WTC11 (cell line): ENCODE results near the gene CCDC81. TPM values are rescaled to one million over a fixed set of nuclear protein-coding genes. Genes with fewer than 3 reads are reported as not detected.

Source experiments
- ATAC-seq: fragments of 200-7000 bp; cut with Tn5 transposase; 2 replicates; pipeline ENCODE4 v1.10.0; 2021; ENCODE audit warnings: mild to moderate bottlenecking, moderate library complexity
- CTCF ChIA-PET: fragments of 300-600 bp; sonication (Branson Sonifier 250); formaldehyde crosslinking; loops from one replicate; lab custom pipeline; 2021; ENCODE audit warnings: antibody characterized with exemption; lab: Charles Lee
- POLR2A ChIA-PET: fragments of 350-600 bp; sonication (Branson Sonifier 250); formaldehyde crosslinking; loops from one replicate; lab custom pipeline; 2021; ENCODE audit warnings: antibody characterized with exemption; lab: Charles Lee
- DNase-seq: peaks from one replicate; pipeline ENCODE4 v3.0.0; 2021; ENCODE audit warnings: low spot score
- H3K27ac Mint-ChIP-seq: 2 replicates; pipeline ENCODE4 v1.8.0; 2021; ENCODE audit warnings: mixed read lengths
- H3K27me3 Mint-ChIP-seq: 2 replicates; pipeline ENCODE4 v1.8.0; 2021; ENCODE audit warnings: low read depth, mild to moderate bottlenecking, moderate library complexity, mixed read lengths
- H3K36me3 Mint-ChIP-seq: 2 replicates; pipeline ENCODE4 v1.8.0; 2021; ENCODE audit warnings: mixed read lengths
- H3K4me1 Mint-ChIP-seq: 2 replicates; pipeline ENCODE4 v1.8.0; 2022; ENCODE audit warnings: mixed read lengths
- H3K4me3 Mint-ChIP-seq: 2 replicates; pipeline ENCODE4 v1.8.0; 2021; ENCODE audit warnings: mild to moderate bottlenecking, moderate library complexity, mixed read lengths
- H3K9me3 Mint-ChIP-seq: 2 replicates; pipeline ENCODE4 v1.8.0; 2021; ENCODE audit warnings: mixed read lengths
- AR ChIP-seq: fragments of 250-450 bp; sonication (Bioruptor Pico); IDR thresholded peaks from 2 replicates; pipeline ENCODE4 v1.9.0; 2021; ENCODE audit warnings: mild to moderate bottlenecking
- CREB1 ChIP-seq: sonication (generic); formaldehyde crosslinking; IDR thresholded peaks from 2 replicates; pipeline ENCODE4 v1.8.0; 2023; ENCODE audit warnings: mild to moderate bottlenecking, missing genetic modification reagents
- CREM ChIP-seq: sonication (generic); formaldehyde crosslinking; IDR thresholded peaks from 2 replicates; pipeline ENCODE4 v1.8.1; 2022; ENCODE audit warnings: mild to moderate bottlenecking, missing genetic modification reagents, moderate library complexity
- E2F5 ChIP-seq: sonication (generic); formaldehyde crosslinking; IDR thresholded peaks from 2 replicates; pipeline ENCODE4 v1.8.1; 2022; ENCODE audit warnings: mild to moderate bottlenecking, moderate library complexity, missing genetic modification reagents
- ETV6 ChIP-seq: sonication (generic); formaldehyde crosslinking; IDR thresholded peaks from 2 replicates; pipeline ENCODE4 v1.8.1; 2022; ENCODE audit warnings: mild to moderate bottlenecking, missing genetic modification reagents
- GABPB1 ChIP-seq: sonication (generic); formaldehyde crosslinking; IDR thresholded peaks from 2 replicates; pipeline ENCODE4 v1.8.1; 2023; ENCODE audit warnings: mild to moderate bottlenecking, missing genetic modification reagents
- IRF1 ChIP-seq: sonication (generic); formaldehyde crosslinking; IDR thresholded peaks from 2 replicates; pipeline ENCODE4 v1.8.0; 2023; ENCODE audit warnings: missing genetic modification reagents
- MXD4 ChIP-seq: fragments of 250-450 bp; sonication (Bioruptor Pico); IDR thresholded peaks from 2 replicates; pipeline ENCODE4 v1.8.0; 2021; ENCODE audit warnings: mild to moderate bottlenecking, moderate library complexity, borderline replicate concordance
- NFATC4 ChIP-seq: fragments of 250-450 bp; sonication (Bioruptor Pico); IDR thresholded peaks from 2 replicates; pipeline ENCODE4 v1.9.0; 2021; ENCODE audit warnings: mild to moderate bottlenecking
- PRRX2 ChIP-seq: fragments of 250-450 bp; sonication (Bioruptor Pico); IDR thresholded peaks from 2 replicates; pipeline ENCODE4 v1.8.0; 2021; ENCODE audit warnings: mild to moderate bottlenecking
- RORB ChIP-seq: fragments of 250-450 bp; sonication (Bioruptor Pico); IDR thresholded peaks from 2 replicates; pipeline ENCODE4 v1.9.0; 2021; ENCODE audit warnings: mild to moderate bottlenecking
- ZMAT4 ChIP-seq: fragments of 250-450 bp; sonication (Bioruptor Pico); IDR thresholded peaks from 2 replicates; pipeline ENCODE4 v1.9.0; 2021; ENCODE audit warnings: mild to moderate bottlenecking
- ZNF138 ChIP-seq: sonication (generic); formaldehyde crosslinking; conservative IDR thresholded peaks from 2 replicates; pipeline ENCODE4 v1.8.1; 2022; ENCODE audit warnings: mild to moderate bottlenecking, moderate library complexity, missing genetic modification reagents
- ZNF219 ChIP-seq: sonication (generic); formaldehyde crosslinking; IDR thresholded peaks from 2 replicates; pipeline ENCODE4 v1.8.0; 2023; ENCODE audit warnings: missing genetic modification reagents, mild to moderate bottlenecking, borderline replicate concordance
- ZNF396 ChIP-seq: fragments of 250-450 bp; sonication (Bioruptor Pico); IDR thresholded peaks from 2 replicates; pipeline ENCODE4 v1.8.0; 2021; ENCODE audit warnings: mild to moderate bottlenecking, moderate library complexity, borderline replicate concordance
- ZNF532 ChIP-seq: fragments of 250-450 bp; sonication (Bioruptor Pico); IDR thresholded peaks from 2 replicates; pipeline ENCODE4 v1.9.0; 2021; ENCODE audit warnings: mild to moderate bottlenecking, borderline replicate concordance
- total RNA-seq: library from RNA; stranded (reverse); gene quantifications from 3 replicates; pipeline ENCODE4 v1.2.3, GENCODE V29; 2021
- TF ChIP-seq, protein P1 (sequence below): fragments of 200-600 bp; IDR thresholded peaks from 2 replicates; pipeline ENCODE4 v1.8.0; 2022; ENCODE audit warnings: antibody characterized with exemption
- TF ChIP-seq, protein P2 (sequence below): sonication (generic); formaldehyde crosslinking; IDR thresholded peaks from 2 replicates; pipeline ENCODE4 v1.8.0; 2022; ENCODE audit warnings: mild to moderate bottlenecking, missing genetic modification reagents
- TF ChIP-seq, protein P3 (sequence below): sonication (generic); formaldehyde crosslinking; conservative IDR thresholded peaks from 2 replicates; pipeline ENCODE4 v1.8.1; 2022; ENCODE audit warnings: mild to moderate bottlenecking, missing genetic modification reagents
- TF ChIP-seq, protein P4 (sequence below): sonication (generic); formaldehyde crosslinking; IDR thresholded peaks from 2 replicates; pipeline ENCODE4 v1.8.1; 2023; ENCODE audit warnings: mild to moderate bottlenecking, moderate library complexity, missing genetic modification reagents

The CCDC81 gene
- total RNA-seq, 1 experiment from 2014 or later: 0.98 TPM

DNA sequence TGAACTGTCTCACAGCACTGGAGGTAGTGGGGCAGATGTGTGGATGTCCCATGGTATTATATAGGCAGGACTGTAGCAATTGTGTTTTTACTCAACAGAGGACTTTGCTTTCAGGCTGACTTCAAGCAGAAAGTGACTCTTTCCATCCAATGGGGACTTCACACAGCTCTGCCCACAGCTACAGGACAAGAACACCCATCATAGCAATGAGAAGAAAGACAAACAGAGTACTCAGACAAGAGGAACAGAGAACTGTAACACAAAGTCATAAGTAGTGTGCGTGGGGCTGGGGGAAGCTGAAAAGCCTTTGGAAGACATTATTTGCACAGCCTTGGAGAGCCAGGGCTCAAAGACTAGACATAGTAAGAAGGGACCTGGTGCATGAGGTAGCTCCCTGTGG, 70.3 kb downstream of the CCDC81 start:
- no peaks in the 10 kb centered on the region for H3K36me3 Mint-ChIP-seq
- ATAC-seq (no peak), DNase-seq (no peak)
- no peaks in the 10 kb centered on the region; the same call in 1 of the 2 replicates for H3K27me3 Mint-ChIP-seq
- ChIA-PET CTCF (interaction anchor here (0.5 kb wide), 1 partner anchor 590 kb away, joined by 3 read pairs; no protein-coding TSS in a partner anchor), POLR2A (no interaction called here)
- TF ChIP-seq, protein P1, sequence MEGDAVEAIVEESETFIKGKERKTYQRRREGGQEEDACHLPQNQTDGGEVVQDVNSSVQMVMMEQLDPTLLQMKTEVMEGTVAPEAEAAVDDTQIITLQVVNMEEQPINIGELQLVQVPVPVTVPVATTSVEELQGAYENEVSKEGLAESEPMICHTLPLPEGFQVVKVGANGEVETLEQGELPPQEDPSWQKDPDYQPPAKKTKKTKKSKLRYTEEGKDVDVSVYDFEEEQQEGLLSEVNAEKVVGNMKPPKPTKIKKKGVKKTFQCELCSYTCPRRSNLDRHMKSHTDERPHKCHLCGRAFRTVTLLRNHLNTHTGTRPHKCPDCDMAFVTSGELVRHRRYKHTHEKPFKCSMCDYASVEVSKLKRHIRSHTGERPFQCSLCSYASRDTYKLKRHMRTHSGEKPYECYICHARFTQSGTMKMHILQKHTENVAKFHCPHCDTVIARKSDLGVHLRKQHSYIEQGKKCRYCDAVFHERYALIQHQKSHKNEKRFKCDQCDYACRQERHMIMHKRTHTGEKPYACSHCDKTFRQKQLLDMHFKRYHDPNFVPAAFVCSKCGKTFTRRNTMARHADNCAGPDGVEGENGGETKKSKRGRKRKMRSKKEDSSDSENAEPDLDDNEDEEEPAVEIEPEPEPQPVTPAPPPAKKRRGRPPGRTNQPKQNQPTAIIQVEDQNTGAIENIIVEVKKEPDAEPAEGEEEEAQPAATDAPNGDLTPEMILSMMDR: no peak
- TF ChIP-seq CREB1 (CRISPR knock-in tag) (no peak), ETV6 (CRISPR knock-in tag) (no peak), ZNF532 (CRISPR knock-in tag) (no peak), MXD4 (CRISPR knock-in tag) (no peak), IRF1 (CRISPR knock-in tag) (no peak), RORB (CRISPR knock-in tag) (no peak), PRRX2 (CRISPR knock-in tag) (no peak), GABPB1 (CRISPR knock-in tag) (no peak), ZNF396 (CRISPR knock-in tag) (no peak), CREM (CRISPR knock-in tag) (no peak), E2F5 (CRISPR knock-in tag) (no peak), ZNF138 (no peak), NFATC4 (CRISPR knock-in tag) (no peak), ZMAT4 (CRISPR knock-in tag) (no peak), ZNF219 (no peak), AR (CRISPR knock-in tag) (no peak)
- TF ChIP-seq, protein P2, sequence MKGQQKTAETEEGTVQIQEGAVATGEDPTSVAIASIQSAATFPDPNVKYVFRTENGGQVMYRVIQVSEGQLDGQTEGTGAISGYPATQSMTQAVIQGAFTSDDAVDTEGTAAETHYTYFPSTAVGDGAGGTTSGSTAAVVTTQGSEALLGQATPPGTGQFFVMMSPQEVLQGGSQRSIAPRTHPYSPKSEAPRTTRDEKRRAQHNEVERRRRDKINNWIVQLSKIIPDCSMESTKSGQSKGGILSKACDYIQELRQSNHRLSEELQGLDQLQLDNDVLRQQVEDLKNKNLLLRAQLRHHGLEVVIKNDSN (CRISPR knock-in tag): no peak
- TF ChIP-seq, protein P3, sequence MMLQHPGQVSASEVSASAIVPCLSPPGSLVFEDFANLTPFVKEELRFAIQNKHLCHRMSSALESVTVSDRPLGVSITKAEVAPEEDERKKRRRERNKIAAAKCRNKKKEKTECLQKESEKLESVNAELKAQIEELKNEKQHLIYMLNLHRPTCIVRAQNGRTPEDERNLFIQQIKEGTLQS (CRISPR knock-in tag): no peak
- TF ChIP-seq, protein P4, sequence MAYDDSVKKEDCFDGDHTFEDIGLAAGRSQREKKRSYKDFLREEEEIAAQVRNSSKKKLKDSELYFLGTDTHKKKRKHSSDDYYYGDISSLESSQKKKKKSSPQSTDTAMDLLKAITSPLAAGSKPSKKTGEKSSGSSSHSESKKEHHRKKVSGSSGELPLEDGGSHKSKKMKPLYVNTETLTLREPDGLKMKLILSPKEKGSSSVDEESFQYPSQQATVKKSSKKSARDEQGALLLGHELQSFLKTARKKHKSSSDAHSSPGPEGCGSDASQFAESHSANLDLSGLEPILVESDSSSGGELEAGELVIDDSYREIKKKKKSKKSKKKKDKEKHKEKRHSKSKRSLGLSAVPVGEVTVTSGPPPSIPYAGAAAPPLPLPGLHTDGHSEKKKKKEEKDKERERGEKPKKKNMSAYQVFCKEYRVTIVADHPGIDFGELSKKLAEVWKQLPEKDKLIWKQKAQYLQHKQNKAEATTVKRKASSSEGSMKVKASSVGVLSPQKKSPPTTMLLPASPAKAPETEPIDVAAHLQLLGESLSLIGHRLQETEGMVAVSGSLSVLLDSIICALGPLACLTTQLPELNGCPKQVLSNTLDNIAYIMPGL: no peak
- no peaks in the 10 kb centered on the region for H3K4me1 Mint-ChIP-seq
- no peak overlapping the region for H3K4me3 Mint-ChIP-seq
- H3K27ac Mint-ChIP-seq: no peak overlapping the region
- no peaks in the 10 kb centered on the region for H3K9me3 Mint-ChIP-seq
